HepG2 (cell line): Measurements from ENCODE around the gene CDC42EP1. TPM values are rescaled to one million over a fixed set of nuclear protein-coding genes. Genes with fewer than 3 reads are reported as not detected.

ENCODE experiments used
- ATAC-seq: fragments of 200-7000 bp; cut with Tn5 transposase; 3 replicates; pipeline ENCODE4 v1.9.1; 2020; ENCODE audit warnings: mild to moderate bottlenecking, moderate library complexity
- BruUV-seq: library from RNA; stranded (reverse); fragments of 400-500 nt; replicated peaks from 2 replicates; lab custom pipeline; 2021; lab: Mats Ljungman, UMichigan
- CTCF ChIA-PET: fragments of 300-600 bp; formaldehyde crosslinking; extraction: SDS; loops from one replicate; lab custom pipeline; 2021; ENCODE audit warnings: low total read pairs, inconsistent platforms, low intra/inter-chr PET ratio; lab: Yijun Ruan, JAX
- POLR2A ChIA-PET: fragments of 350-600 bp; sonication (Branson Sonifier 250); formaldehyde crosslinking; loops from one replicate; lab custom pipeline; 2020; ENCODE audit warnings: antibody characterized with exemption, inconsistent platforms; lab: Yijun Ruan, JAX
- DNase-seq: peaks from one replicate; pipeline ENCODE4 v3.0.0-alpha.2; 2015; ENCODE audit warnings: low spot score
- FAIRE-seq: peaks from 3 replicates; lab custom pipeline; 2011; peaks lifted over from hg19 to GRCh38; lab: Jason Lieb, UNC
- H2AFZ ChIP-seq: one replicate; pipeline ENCODE4 v1.6.1; 2011; ENCODE audit warnings: low read length, inconsistent platforms
- H3K27ac ChIP-seq: fragments of 300-600 bp; 3 replicates; pipeline ENCODE4 v1.8.0; 2011; ENCODE audit warnings: mixed run types, mild to moderate bottlenecking, mixed read lengths, low read length, inconsistent platforms; ENCODE audit not compliant: insufficient read depth; ENCODE audit errors: extremely low read length
- H3K27me3 ChIP-seq, 2 experiments: fragments of 200-600 bp in 1 of 2; 2 replicates in 1 of 2; 3 replicates in 1 of 2; pipeline versions ENCODE4 v1.6.0 to v1.8.0; 2011; ENCODE audit warnings: low read length in 2 of 2, mild to moderate bottlenecking in 2 of 2, moderate library complexity in 2 of 2, inconsistent platforms in 1 of 2; ENCODE audit not compliant: insufficient read depth in 2 of 2, control insufficient read depth in 1 of 2
- H3K36me3 ChIP-seq, 2 experiments: fragments of 200-600 bp in 1 of 2; replicated peaks in 1 of 2; 2 replicates in 1 of 2; 3 replicates in 1 of 2; pipeline versions ENCODE4 v1.5.1 to v1.8.0; 2011; ENCODE audit warnings: low read length in 2 of 2, inconsistent platforms in 1 of 2; ENCODE audit not compliant: insufficient read depth in 2 of 2, control insufficient read depth in 1 of 2
- H3K4me1 ChIP-seq: 2 replicates; pipeline ENCODE4 v1.5.1; 2012; ENCODE audit warnings: low read length, inconsistent platforms; ENCODE audit not compliant: insufficient read depth
- H3K4me2 ChIP-seq: 2 replicates; pipeline ENCODE4 v1.6.0; 2011; ENCODE audit warnings: low read depth, low read length, inconsistent platforms
- H3K4me3 ChIP-seq, 3 experiments: fragments of 200-600 bp in 1 of 3; sonication (generic), shearing (Covaris generic) in 1 of 3; replicated peaks in 1 of 3; 2 replicates each; pipeline ENCODE4 v1.5.1; 2011 to 2016; ENCODE audit warnings: low read length in 3 of 3, inconsistent platforms in 2 of 3, low read depth in 2 of 3, mild to moderate bottlenecking in 2 of 3, control low read depth in 1 of 3, mixed read lengths in 1 of 3; ENCODE audit not compliant: insufficient read depth in 1 of 3
- H3K79me2 ChIP-seq: one replicate; pipeline ENCODE4 v1.6.1; 2011; ENCODE audit warnings: low read length, inconsistent platforms; ENCODE audit not compliant: insufficient read depth
- H3K9ac ChIP-seq: 2 replicates; pipeline ENCODE4 v1.6.0; 2011; ENCODE audit warnings: mild to moderate bottlenecking, low read depth, low read length, inconsistent platforms; ENCODE audit not compliant: insufficient read depth
- H3K9me3 ChIP-seq: 2 replicates; pipeline ENCODE4 v1.5.1; 2012; ENCODE audit warnings: mild to moderate bottlenecking, low read length
- H4K20me1 ChIP-seq: 2 replicates; pipeline ENCODE4 v1.6.0; 2011; ENCODE audit warnings: inconsistent platforms, mild to moderate bottlenecking, low read length, moderate library complexity; ENCODE audit not compliant: insufficient read depth
- CENPT ChIP-seq: sonication (generic); formaldehyde crosslinking; IDR thresholded peaks from 2 replicates; pipeline ENCODE4 v1.8.0; 2022; ENCODE audit warnings: low read depth, mild to moderate bottlenecking, moderate library complexity, missing genetic modification reagents
- HIC2 ChIP-seq: sonication (generic); formaldehyde crosslinking; IDR thresholded peaks from 2 replicates; pipeline ENCODE4 v1.9.0; 2022; ENCODE audit warnings: low read depth, missing genetic modification reagents
- HNRNPL ChIP-seq: fragments of 200-400 bp; formaldehyde crosslinking; IDR thresholded peaks from 2 replicates; pipeline ENCODE4 v1.6.1; 2017; ENCODE audit warnings: mild to moderate bottlenecking, low read depth, low read length
- NR2F6 ChIP-seq, 2 experiments: IDR thresholded peaks; 2 replicates each; pipeline ENCODE4 v1.6.1; 2016; ENCODE audit warnings: antibody characterized with exemption in 1 of 2, mild to moderate bottlenecking in 1 of 2
- POLR2A ChIP-seq, 2 experiments: IDR thresholded peaks; 2 replicates each; pipeline ENCODE4 v1.6.1; 2011; ENCODE audit warnings: low read depth in 2 of 2, low read length in 2 of 2, mild to moderate bottlenecking in 1 of 2, moderate library complexity in 1 of 2; ENCODE audit not compliant: insufficient read depth in 1 of 2
- SMYD3 ChIP-seq: sonication (generic); formaldehyde crosslinking; IDR thresholded peaks from 2 replicates; pipeline ENCODE4 v1.8.1; 2023; ENCODE audit warnings: mild to moderate bottlenecking, missing genetic modification reagents
- SOX13 ChIP-seq, 3 experiments: fragments of 450-650 bp in 1 of 3; sonication (generic) in 1 of 3; formaldehyde crosslinking in 1 of 3; IDR thresholded peaks in 2 of 3; conservative IDR thresholded peaks in 1 of 3; 2 replicates each; pipeline versions ENCODE4 v1.5.0 to v1.6.1; 2016 to 2020; ENCODE audit warnings: antibody characterized with exemption in 1 of 3, mild to moderate bottlenecking in 1 of 3, missing compliant biosample characterization in 1 of 3, missing genetic modification reagents in 1 of 3, moderate library complexity in 1 of 3
- ZBTB38 ChIP-seq: sonication (generic); formaldehyde crosslinking; IDR thresholded peaks from 2 replicates; pipeline ENCODE4 v1.5.1; 2020; ENCODE audit warnings: mild to moderate bottlenecking, missing genetic modification reagents
- ZNF143 ChIP-seq: sonication (generic); formaldehyde crosslinking; IDR thresholded peaks from 2 replicates; pipeline ENCODE4 v1.4.0; 2020; ENCODE audit warnings: missing genetic modification reagents
- ZNF564 ChIP-seq: sonication (generic); formaldehyde crosslinking; IDR thresholded peaks from 2 replicates; pipeline ENCODE4 v1.8.1; 2023; ENCODE audit warnings: mild to moderate bottlenecking, missing genetic modification reagents
- ZNF672 ChIP-seq: sonication (generic); formaldehyde crosslinking; IDR thresholded peaks from 2 replicates; pipeline ENCODE4 v1.8.1; 2022; ENCODE audit warnings: missing genetic modification reagents
- WGBS: methylation state at CpG from one replicate; pipeline ENCODE4 v1.1.6; 2017; ENCODE audit warnings: low lambda C conversion rate; 5-methylcytosine and 5-hydroxymethylcytosine counted together
- in situ Hi-C: cut with HindIII; loops from 2 replicates; pipeline ENCODE4 v1.10.0; 2017; ENCODE audit warnings: low pct_unique_long_range_greater_than_20kb; ENCODE audit not compliant: extremely low pct_ligation_motif_present
- intact Hi-C: fragments of 100-400 bp; cut with micrococcal nuclease; formaldehyde crosslinking; loops from one replicate; pipeline ENCODE4 v1.10.0; 2022; ENCODE audit not compliant: unreplicated experiment
- polyA plus RNA-seq, 8 experiments: library from polyadenylated mRNA; depleted of rRNA in 3 of 8; stranded (reverse) in 7 of 8; unstranded in 1 of 8; fragments of >200 nt; fragmentation: Illumina TruSeq in 4 of 8; extraction: Trizol in 4 of 8; gene quantifications; 2 replicates each; pipeline versions ENCODE4 v1.2.1 to v1.2.3, GENCODE V29; 2011 to 2016; ENCODE audit warnings: low read depth in 4 of 8, missing spikeins in 1 of 8, mixed read lengths in 1 of 8; ENCODE audit not compliant: insufficient read depth in 1 of 8
- total RNA-seq, 5 experiments: library from RNA; depleted of rRNA; stranded (reverse); fragments of >200 nt; fragmentation: Illumina TruSeq; extraction: Trizol; gene quantifications; 2 replicates each; pipeline ENCODE4 v1.2.3, GENCODE V29; 2016; ENCODE audit warnings: low read depth in 1 of 5
- TF ChIP-seq, protein P1 (sequence below): sonication (generic); formaldehyde crosslinking; IDR thresholded peaks from 2 replicates; pipeline ENCODE4 v1.8.1; 2023; ENCODE audit warnings: mild to moderate bottlenecking, missing genetic modification reagents
- TF ChIP-seq, protein P2 (sequence below): sonication (generic); formaldehyde crosslinking; IDR thresholded peaks from 2 replicates; pipeline ENCODE4 v1.4.0; 2020; ENCODE audit warnings: missing genetic modification reagents
- TF ChIP-seq, protein P3 (sequence below): sonication (generic); formaldehyde crosslinking; IDR thresholded peaks from 2 replicates; pipeline ENCODE4 v1.8.0; 2023; ENCODE audit warnings: mild to moderate bottlenecking, missing genetic modification reagents

CDC42EP1 gene
- total and polyA plus RNA-seq, 2 of the 13 experiments (the other 11 are each of a cell fraction or from before 2014, with no cell fraction given) = 17.1 to 29.5 TPM

DNA sequence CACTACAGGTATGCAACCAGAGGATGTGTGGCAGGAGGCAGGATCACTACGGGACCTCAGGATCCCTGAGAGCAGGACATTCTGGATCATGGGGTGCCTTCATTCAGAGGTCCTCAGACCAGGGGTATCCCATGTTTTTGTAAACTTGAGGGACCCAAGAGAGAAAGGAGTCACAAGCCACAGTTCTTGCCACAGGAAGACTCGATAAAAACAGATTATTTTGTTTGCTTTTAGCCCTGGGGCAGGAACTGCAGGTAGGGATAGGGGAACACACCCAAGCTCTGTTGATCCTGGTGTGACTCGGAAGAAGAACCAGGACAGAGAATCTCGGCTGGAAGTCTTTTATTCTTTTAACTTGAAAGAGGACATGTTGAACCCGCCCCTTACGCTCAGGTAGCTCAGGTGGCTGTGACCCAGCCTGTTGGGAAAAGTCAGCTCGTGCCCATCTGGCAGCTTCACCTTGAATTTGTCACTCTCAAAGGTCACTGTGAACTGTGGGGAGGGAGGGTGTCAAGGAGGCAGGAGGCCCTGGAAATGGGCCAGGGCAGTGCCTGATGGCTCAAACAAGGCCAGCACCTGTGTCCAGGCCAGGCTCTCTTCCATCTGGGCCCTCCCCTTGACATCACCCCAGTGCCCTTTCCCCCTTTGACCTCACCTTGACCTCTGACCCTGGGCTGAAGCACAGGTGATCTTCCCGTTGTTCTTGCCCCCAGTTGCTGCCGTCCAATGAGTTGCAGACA is 9.8 kb downstream of the CDC42EP1 start:
- POLR2A ChIA-PET = interaction anchor here (0.8 to 17.5 kb wide), 14 partner anchors 8 to 537 kb away, joined by 3 to 976 read pairs (median 10); partner anchors contain the start of genes CDC42EP1, GGA1 and LGALS2
- TF ChIP-seq SMYD3 (CRISPR knock-in tag) (peak; percentile 77; the same call in 1 of the 2 replicates), ZBTB38 (no peak), HIC2 (CRISPR knock-in tag) (peak; percentile 63; the same call in 1 of the 2 replicates), HNRNPL (peak; percentile 74; the same call in 1 of the 2 replicates), CENPT (CRISPR knock-in tag) (0 out of 2 replicates have a peak, but pooled peaks have one; percentile 77), ZNF143 (CRISPR knock-in tag) (0 out of 2 replicates have a peak, but pooled peaks have one; percentile 42), POLR2A (IDR thresholded peaks at IDR 0.05; ENCODE audit: insufficient read depth in 1 of 2, low read depth in 2 of 2, low read length in 2 of 2) (peak in 1 of 2 experiments; percentile 75; a peak in 3 of 4 replicates), ZNF564 (CRISPR knock-in tag) (no peak), NR2F6 (IDR thresholded peaks at IDR 0.05) (peak; percentile 98), NR2F6 (CRISPR knock-in tag; IDR thresholded peaks at IDR 0.05) (peak; percentile 98), SOX13 (IDR thresholded peaks at IDR 0.05) (no peak), SOX13 (CRISPR knock-in tag; conservative IDR thresholded peaks at IDR 0.05 in 1 of 2, IDR thresholded peaks at IDR 0.05 in 1 of 2) (0 out of 4 replicates have a peak, but pooled peaks of 1 of the 2 experiments have one; percentile 24), ZNF672 (CRISPR knock-in tag) (0 out of 2 replicates have a peak, but pooled peaks have one; percentile 60)
- TF ChIP-seq, protein P1, sequence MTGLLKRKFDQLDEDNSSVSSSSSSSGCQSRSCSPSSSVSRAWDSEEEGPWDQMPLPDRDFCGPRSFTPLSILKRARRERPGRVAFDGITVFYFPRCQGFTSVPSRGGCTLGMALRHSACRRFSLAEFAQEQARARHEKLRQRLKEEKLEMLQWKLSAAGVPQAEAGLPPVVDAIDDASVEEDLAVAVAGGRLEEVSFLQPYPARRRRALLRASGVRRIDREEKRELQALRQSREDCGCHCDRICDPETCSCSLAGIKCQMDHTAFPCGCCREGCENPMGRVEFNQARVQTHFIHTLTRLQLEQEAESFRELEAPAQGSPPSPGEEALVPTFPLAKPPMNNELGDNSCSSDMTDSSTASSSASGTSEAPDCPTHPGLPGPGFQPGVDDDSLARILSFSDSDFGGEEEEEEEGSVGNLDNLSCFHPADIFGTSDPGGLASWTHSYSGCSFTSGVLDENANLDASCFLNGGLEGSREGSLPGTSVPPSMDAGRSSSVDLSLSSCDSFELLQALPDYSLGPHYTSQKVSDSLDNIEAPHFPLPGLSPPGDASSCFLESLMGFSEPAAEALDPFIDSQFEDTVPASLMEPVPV (CRISPR knock-in tag) = peak; percentile 66
- TF ChIP-seq, protein P2, sequence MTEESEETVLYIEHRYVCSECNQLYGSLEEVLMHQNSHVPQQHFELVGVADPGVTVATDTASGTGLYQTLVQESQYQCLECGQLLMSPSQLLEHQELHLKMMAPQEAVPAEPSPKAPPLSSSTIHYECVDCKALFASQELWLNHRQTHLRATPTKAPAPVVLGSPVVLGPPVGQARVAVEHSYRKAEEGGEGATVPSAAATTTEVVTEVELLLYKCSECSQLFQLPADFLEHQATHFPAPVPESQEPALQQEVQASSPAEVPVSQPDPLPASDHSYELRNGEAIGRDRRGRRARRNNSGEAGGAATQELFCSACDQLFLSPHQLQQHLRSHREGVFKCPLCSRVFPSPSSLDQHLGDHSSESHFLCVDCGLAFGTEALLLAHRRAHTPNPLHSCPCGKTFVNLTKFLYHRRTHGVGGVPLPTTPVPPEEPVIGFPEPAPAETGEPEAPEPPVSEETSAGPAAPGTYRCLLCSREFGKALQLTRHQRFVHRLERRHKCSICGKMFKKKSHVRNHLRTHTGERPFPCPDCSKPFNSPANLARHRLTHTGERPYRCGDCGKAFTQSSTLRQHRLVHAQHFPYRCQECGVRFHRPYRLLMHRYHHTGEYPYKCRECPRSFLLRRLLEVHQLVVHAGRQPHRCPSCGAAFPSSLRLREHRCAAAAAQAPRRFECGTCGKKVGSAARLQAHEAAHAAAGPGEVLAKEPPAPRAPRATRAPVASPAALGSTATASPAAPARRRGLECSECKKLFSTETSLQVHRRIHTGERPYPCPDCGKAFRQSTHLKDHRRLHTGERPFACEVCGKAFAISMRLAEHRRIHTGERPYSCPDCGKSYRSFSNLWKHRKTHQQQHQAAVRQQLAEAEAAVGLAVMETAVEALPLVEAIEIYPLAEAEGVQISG (CRISPR knock-in tag) = peak; percentile 24
- TF ChIP-seq, protein P3, sequence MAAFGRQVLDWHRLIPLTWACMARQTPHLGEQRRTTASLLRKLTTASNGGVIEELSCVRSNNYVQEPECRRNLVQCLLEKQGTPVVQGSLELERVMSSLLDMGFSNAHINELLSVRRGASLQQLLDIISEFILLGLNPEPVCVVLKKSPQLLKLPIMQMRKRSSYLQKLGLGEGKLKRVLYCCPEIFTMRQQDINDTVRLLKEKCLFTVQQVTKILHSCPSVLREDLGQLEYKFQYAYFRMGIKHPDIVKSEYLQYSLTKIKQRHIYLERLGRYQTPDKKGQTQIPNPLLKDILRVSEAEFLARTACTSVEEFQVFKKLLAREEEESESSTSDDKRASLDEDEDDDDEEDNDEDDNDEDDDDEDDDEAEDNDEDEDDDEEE (CRISPR knock-in tag) = no peak

More for the DNA sequence above, 9.8 kb downstream of the CDC42EP1 start:
- Histone ChIP-seq H3K79me2 (peaks cover 14% of the 10 kb centered on the region), H3K27ac (peak overlapping the region; percentile 67), H3K36me3 (peaks cover 10 to 27% of the 10 kb centered on the region in 2 experiments), H3K27me3 (no peaks in the 10 kb centered on the region), H3K9ac (peak overlapping the region; percentile 55), H3K4me2 (peak overlapping the region; percentile 73), H3K4me3 (peak overlapping the region in 1 of 3 experiments; percentile 39; a peak in 2 of 6 replicates), H3K9me3 (no peaks in the 10 kb centered on the region), H2AFZ (no peak overlapping the region), H4K20me1 (peaks cover 28% of the 10 kb centered on the region), H3K4me1 (peaks cover 69% of the 10 kb centered on the region)
- ATAC-seq (peak; percentile 21), DNase-seq (no peak), FAIRE-seq (peak; percentile 68)
- 3% methylated on average over 6 of the region's 9 CpGs for whole genome bisulfite sequencing
- intact Hi-C loops (loop anchor here (1.0 kb wide), 1 partner anchor 22 kb away; no protein-coding TSS in a partner anchor), in situ Hi-C loops (loop anchor here (5.0 kb wide), 1 partner anchor 33 kb away; no protein-coding TSS in a partner anchor)
- BruUV-seq = TSS peak; percentile 28
- CTCF ChIA-PET = interaction anchor here (1.0 to 5.4 kb wide), 3 partner anchors 23 to 31 kb away, joined by 3 to 66 read pairs (median 4); no protein-coding TSS in a partner anchor
